Mononuclear cell (primary cell): ENCODE measurements around the gene MORN1. TPM values are rescaled to one million over a fixed set of nuclear protein-coding genes. Genes with fewer than 3 reads are reported as not detected.

ENCODE experiments used
- H3K27me3 ChIP-seq: 2 replicates; pipeline ENCODE4 v1.6.0; 2011; ENCODE audit warnings: low read length, control low read depth; ENCODE audit not compliant: insufficient read depth
- H3K4me1 ChIP-seq: 2 replicates; pipeline ENCODE4 v1.5.1; 2011; ENCODE audit warnings: mild to moderate bottlenecking, low read length, control low read depth; ENCODE audit not compliant: insufficient read depth
- H3K4me3 ChIP-seq: 2 replicates; pipeline ENCODE4 v1.5.1; 2011; ENCODE audit warnings: mild to moderate bottlenecking, low read length, moderate library complexity
- H3K9me3 ChIP-seq: 2 replicates; pipeline ENCODE4 v1.5.1; 2011; ENCODE audit warnings: low read depth, mild to moderate bottlenecking, control low read depth, low read length
- total RNA-seq: library from RNA; depleted of rRNA; stranded (reverse); fragments of >200 nt; gene quantifications from one replicate; pipeline ENCODE4 v1.2.3, GENCODE V29; 2012

Gene MORN1
- total RNA-seq, 1 donor = 4.2 TPM

- no peaks in the 10 kb centered on the region for H3K27me3 ChIP-seq
- H3K9me3 ChIP-seq = no peaks in the 10 kb centered on the region
- H3K4me1 ChIP-seq = peaks cover 34% of the 10 kb centered on the region
- no peak overlapping the region for H3K4me3 ChIP-seq
These were observed 1.7 kb downstream of the MORN1 start for GRCh38 chr1:2389644-2390043.

GRCh38 chr1:2388004-2388913, 3.1 kb downstream of the MORN1 start:
- H3K9me3 ChIP-seq = no peaks in the 10 kb centered on the region
- H3K4me3 ChIP-seq = no peak overlapping the region
- peaks cover 21% of the 10 kb centered on the region for H3K4me1 ChIP-seq
- H3K27me3 ChIP-seq = no peaks in the 10 kb centered on the region

- H3K4me1 ChIP-seq = peaks cover 12% of the 10 kb centered on the region
- H3K9me3 ChIP-seq = no peaks in the 10 kb centered on the region
- no peaks in the 10 kb centered on the region for H3K27me3 ChIP-seq
- H3K4me3 ChIP-seq = no peak overlapping the region
These were observed 4.4 kb downstream of the MORN1 start for GRCh38 chr1:2386636-2387611.

GRCh38 chr1:2385606-2386280, 5.6 kb downstream of the MORN1 start:
- Histone ChIP-seq H3K4me1 (peaks cover 13% of the 10 kb centered on the region), H3K4me3 (no peak overlapping the region), H3K27me3 (no peaks in the 10 kb centered on the region), H3K9me3 (no peaks in the 10 kb centered on the region)

GRCh38 chr1:2384941-2385481, 6.3 kb downstream of the MORN1 start:
- Histone ChIP-seq H3K4me3 (no peak overlapping the region), H3K27me3 (no peaks in the 10 kb centered on the region), H3K9me3 (no peaks in the 10 kb centered on the region), H3K4me1 (peaks cover 7% of the 10 kb centered on the region)

GRCh38 chr1:2384130-2384860, 7.1 kb downstream of the MORN1 start:
- no peaks in the 10 kb centered on the region for H3K9me3 ChIP-seq
- no peaks in the 10 kb centered on the region for H3K27me3 ChIP-seq
- peaks cover 7% of the 10 kb centered on the region for H3K4me1 ChIP-seq
- H3K4me3 ChIP-seq = no peak overlapping the region

GRCh38 chr1:2383576-2383975, 7.8 kb downstream of the MORN1 start:
- Histone ChIP-seq H3K9me3 (no peaks in the 10 kb centered on the region), H3K4me3 (no peak overlapping the region), H3K4me1 (peaks cover 7% of the 10 kb centered on the region), H3K27me3 (no peaks in the 10 kb centered on the region)

- Histone ChIP-seq H3K4me1 (peaks cover 7% of the 10 kb centered on the region), H3K4me3 (no peak overlapping the region), H3K9me3 (no peaks in the 10 kb centered on the region), H3K27me3 (no peaks in the 10 kb centered on the region)
These were observed 8.6 kb downstream of the MORN1 start for GRCh38 chr1:2382621-2383361.

- Histone ChIP-seq H3K4me1 (peaks cover 7% of the 10 kb centered on the region), H3K9me3 (no peaks in the 10 kb centered on the region), H3K27me3 (no peaks in the 10 kb centered on the region), H3K4me3 (no peak overlapping the region)
These were observed 9.4 kb downstream of the MORN1 start for GRCh38 chr1:2381741-2382620.

GRCh38 chr1:2380816-2381591, 10.3 kb downstream of the MORN1 start:
- H3K4me1 ChIP-seq = peaks cover 7% of the 10 kb centered on the region
- H3K9me3 ChIP-seq = no peaks in the 10 kb centered on the region

GRCh38 chr1:2379733-2380404, 11.5 kb downstream of the MORN1 start:
- no peaks in the 10 kb centered on the region for H3K27me3 ChIP-seq
- H3K4me3 ChIP-seq = no peak overlapping the region
- H3K9me3 ChIP-seq = no peaks in the 10 kb centered on the region
- H3K4me1 ChIP-seq = peaks cover 7% of the 10 kb centered on the region

More at GRCh38 chr1:2380816-2381591, 10.3 kb downstream of the MORN1 start:
- Histone ChIP-seq H3K27me3 (no peaks in the 10 kb centered on the region), H3K4me3 (no peak overlapping the region)
